Esophagus muscularis mucosa (tissue), 4 donors: ENCODE measurements around the gene ETV6. TPM values are rescaled to one million over a fixed set of nuclear protein-coding genes. Genes with fewer than 3 reads are reported as not detected.
A peak's percentile ranks its signal among the peaks of the same experiment; 100 is the strongest.

Experiments used
- DNase-seq: peaks from one replicate; pipeline ENCODE4 v3.0.0-alpha.2; 2017; ENCODE audit errors: extremely low spot score
- H3K27ac ChIP-seq, 4 donors: fragments of 200-600 bp; sonication (generic); replicated peaks in 1 of 4; 1 replicate in 3 of 4; 2 replicates in 1 of 4; pipeline ENCODE4 v1.5.1; 2016 to 2019; ENCODE audit warnings: mild to moderate bottlenecking in 1 of 4
- H3K27me3 ChIP-seq, 4 donors: fragments of 200-600 bp; sonication (generic); one replicate each; pipeline versions ENCODE4 v1.5.1 to v1.6.0; 2016 to 2019
- H3K36me3 ChIP-seq, 4 donors: fragments of 200-600 bp; sonication (generic); one replicate each; pipeline ENCODE4 v1.5.1; 2016 to 2019
- H3K4me1 ChIP-seq, 4 donors: fragments of 200-600 bp; sonication (generic); one replicate each; pipeline ENCODE4 v1.5.1; 2016 to 2019
- H3K4me3 ChIP-seq, 4 donors: fragments of 200-600 bp; sonication (generic); 1 replicate in 2 of 4; 2 replicates in 2 of 4; pipeline ENCODE4 v1.5.1; 2016 to 2019; ENCODE audit warnings: mild to moderate bottlenecking in 4 of 4, moderate library complexity in 1 of 4
- H3K9me3 ChIP-seq, 4 donors: fragments of 200-600 bp; sonication (generic); 1 replicate in 3 of 4; 2 replicates in 1 of 4; pipeline ENCODE4 v1.5.1; 2016 to 2019
- EP300 ChIP-seq: sonication (generic); formaldehyde crosslinking; IDR thresholded peaks from one replicate; pipeline ENCODE4 v1.6.1; 2017; ENCODE audit warnings: antibody characterized with exemption
- POLR2A ChIP-seq: fragments of 450-650 bp; IDR thresholded peaks from one replicate; pipeline ENCODE4 v1.6.1; 2017; ENCODE audit warnings: antibody characterized with exemption, moderate library complexity, mild to moderate bottlenecking, low read depth
- POLR2AphosphoS5 ChIP-seq, 2 donors: sonication (generic); formaldehyde crosslinking; IDR thresholded peaks; one replicate each; pipeline ENCODE4 v1.6.1; 2017; ENCODE audit warnings: antibody characterized with exemption in 2 of 2
- WGBS: methylation state at CpG from one replicate; pipeline ENCODE4 v1.1.5; 2018; 5-methylcytosine and 5-hydroxymethylcytosine counted together
- intact Hi-C: fragments of 100-400 bp; cut with DNase I; formaldehyde crosslinking; loops from one replicate; pipeline ENCODE4 v1.15.1; 2023
- total RNA-seq, 4 donors: library from RNA; depleted of rRNA; stranded (reverse); fragments of >200 nt; gene quantifications; one replicate each; pipeline versions ENCODE4 v1.1.0 to v1.2.1, GENCODE V29; 2016
- TF ChIP-seq, protein P1 (sequence below), 3 experiments: fragments of 200-600 bp in 2 of 3; fragments of 450-650 bp in 1 of 3; sonication (generic) in 2 of 3; IDR thresholded peaks; one replicate each; pipeline ENCODE4 v1.5.1; 2017 to 2019; ENCODE audit warnings: antibody characterized with exemption in 3 of 3, mild to moderate bottlenecking in 2 of 3, moderate library complexity in 1 of 3

ETV6 gene
- total RNA-seq, 4 donors from 2014 or later = 22.4 to 29.6 (median 25.3) TPM

DNA sequence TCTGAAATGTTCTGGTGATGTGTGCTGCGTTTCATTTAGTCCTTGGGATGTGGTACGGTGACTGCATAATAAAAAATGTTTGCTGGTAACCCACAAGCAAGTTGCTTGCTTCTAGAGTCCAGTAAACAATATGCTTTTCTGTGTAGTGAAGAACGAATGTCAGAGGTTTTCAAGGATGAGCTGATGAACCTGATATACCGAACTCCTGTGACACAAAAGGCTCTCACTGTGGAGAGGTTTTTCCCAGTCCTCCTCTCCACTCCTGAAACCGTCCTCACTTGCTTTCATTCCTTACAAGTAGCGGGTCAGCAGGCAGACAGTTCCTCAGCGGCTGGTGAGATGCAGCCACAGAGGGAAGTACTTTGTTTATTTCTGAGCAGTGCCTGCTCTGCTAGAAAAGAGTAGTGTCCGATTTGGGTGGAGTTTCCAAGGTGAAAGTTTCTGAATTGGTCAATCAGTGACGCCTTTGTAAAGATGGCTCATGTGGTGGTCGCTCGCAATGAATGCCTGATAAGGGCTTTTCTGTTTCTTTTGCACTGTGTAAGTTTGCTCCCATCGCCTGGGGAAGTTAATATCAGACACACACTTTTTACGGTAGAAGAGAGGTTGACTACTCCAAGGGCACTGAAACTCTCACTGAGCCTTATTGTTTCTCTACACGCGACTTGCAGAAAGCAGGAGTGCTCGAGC lies 3.0 kb downstream of the ETV6 start:
- peak; percentile 93 for DNase-seq
- H3K4me3 ChIP-seq = peak overlapping the region; percentile 71 to 88 (median 84)
- H3K27me3 ChIP-seq = no peaks in the 10 kb centered on the region
- intact Hi-C loops = loop anchor here (5.0 to 10.0 kb wide), 4 partner anchors 72 to 210 kb away; no protein-coding TSS in a partner anchor
- H3K27ac ChIP-seq = peak overlapping the region; percentile 90 to 98 (median 98)
- TF ChIP-seq, protein P1, sequence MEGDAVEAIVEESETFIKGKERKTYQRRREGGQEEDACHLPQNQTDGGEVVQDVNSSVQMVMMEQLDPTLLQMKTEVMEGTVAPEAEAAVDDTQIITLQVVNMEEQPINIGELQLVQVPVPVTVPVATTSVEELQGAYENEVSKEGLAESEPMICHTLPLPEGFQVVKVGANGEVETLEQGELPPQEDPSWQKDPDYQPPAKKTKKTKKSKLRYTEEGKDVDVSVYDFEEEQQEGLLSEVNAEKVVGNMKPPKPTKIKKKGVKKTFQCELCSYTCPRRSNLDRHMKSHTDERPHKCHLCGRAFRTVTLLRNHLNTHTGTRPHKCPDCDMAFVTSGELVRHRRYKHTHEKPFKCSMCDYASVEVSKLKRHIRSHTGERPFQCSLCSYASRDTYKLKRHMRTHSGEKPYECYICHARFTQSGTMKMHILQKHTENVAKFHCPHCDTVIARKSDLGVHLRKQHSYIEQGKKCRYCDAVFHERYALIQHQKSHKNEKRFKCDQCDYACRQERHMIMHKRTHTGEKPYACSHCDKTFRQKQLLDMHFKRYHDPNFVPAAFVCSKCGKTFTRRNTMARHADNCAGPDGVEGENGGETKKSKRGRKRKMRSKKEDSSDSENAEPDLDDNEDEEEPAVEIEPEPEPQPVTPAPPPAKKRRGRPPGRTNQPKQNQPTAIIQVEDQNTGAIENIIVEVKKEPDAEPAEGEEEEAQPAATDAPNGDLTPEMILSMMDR (IDR thresholded peaks at IDR 0.05) = no peak
- TF ChIP-seq POLR2AphosphoS5 (IDR thresholded peaks at IDR 0.05) = peak; percentile 73 to 77
- no peaks in the 10 kb centered on the region for H3K9me3 ChIP-seq
- peaks cover 28 to 57% (median 49%) of the 10 kb centered on the region in 4 donors for H3K4me1 ChIP-seq
- WGBS = 10% methylated on average over 16 of the region's 16 CpGs
- no peaks in the 10 kb centered on the region for H3K36me3 ChIP-seq

- no peaks in the 10 kb centered on the region for H3K36me3 ChIP-seq
- peak overlapping the region; percentile 71 to 88 (median 84) for H3K4me3 ChIP-seq
- DNase-seq = no peak
- intact Hi-C loops = loop anchor here (5.0 to 10.0 kb wide), 4 partner anchors 72 to 209 kb away; no protein-coding TSS in a partner anchor
- peak overlapping the region; percentile 90 to 98 (median 98) for H3K27ac ChIP-seq
- H3K27me3 ChIP-seq = no peaks in the 10 kb centered on the region
- peaks cover 33 to 62% (median 56%) of the 10 kb centered on the region in 4 donors for H3K4me1 ChIP-seq
- TF ChIP-seq POLR2AphosphoS5 (IDR thresholded peaks at IDR 0.05) (no peak), POLR2A (no peak), EP300 (no peak)
- TF ChIP-seq, protein P1 (IDR thresholded peaks at IDR 0.05) = no peak
- no peaks in the 10 kb centered on the region for H3K9me3 ChIP-seq
- 20% methylated on average over 7 of the region's 7 CpGs for WGBS
These were observed 3.8 kb downstream of the ETV6 start for GRCh38 chr12:11653215-11653753.

DNA sequence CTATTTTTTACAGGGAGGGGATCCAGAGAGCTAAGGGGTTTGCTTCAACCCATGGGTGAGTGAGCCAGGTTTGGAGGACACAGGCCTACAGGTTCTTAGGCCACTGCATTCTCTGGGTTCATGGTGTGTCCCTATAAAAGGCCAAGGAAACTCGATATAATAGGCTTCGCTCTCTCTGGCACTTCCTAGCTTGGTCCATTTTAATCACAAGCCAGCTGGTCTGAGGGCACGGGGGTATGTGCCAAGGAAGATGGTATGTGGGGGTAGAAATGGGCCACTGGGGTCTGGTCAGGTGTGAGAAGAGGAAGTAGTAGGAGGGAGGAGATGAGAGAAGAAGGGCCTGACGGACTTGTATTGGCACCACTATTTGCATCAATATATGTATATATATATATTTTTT lies 4.9 kb downstream of the ETV6 start:
- Histone ChIP-seq H3K27ac (peak overlapping the region; percentile 90 to 98 (median 98)), H3K9me3 (no peaks in the 10 kb centered on the region), H3K4me3 (no peak overlapping the region), H3K36me3 (no peaks in the 10 kb centered on the region), H3K4me1 (peaks cover 42 to 69% (median 65%) of the 10 kb centered on the region in 4 donors), H3K27me3 (no peaks in the 10 kb centered on the region)
- no peak for TF ChIP-seq EP300
- no peak for TF ChIP-seq POLR2A
- TF ChIP-seq, protein P1 (IDR thresholded peaks at IDR 0.05) = no peak
- TF ChIP-seq POLR2AphosphoS5 (IDR thresholded peaks at IDR 0.05) = no peak
- intact Hi-C loops = loop anchor here (5.0 to 10.0 kb wide), 4 partner anchors 70 to 208 kb away; no protein-coding TSS in a partner anchor
- no peak for DNase-seq
- WGBS = 70% methylated on average over 4 of the region's 4 CpGs

DNA sequence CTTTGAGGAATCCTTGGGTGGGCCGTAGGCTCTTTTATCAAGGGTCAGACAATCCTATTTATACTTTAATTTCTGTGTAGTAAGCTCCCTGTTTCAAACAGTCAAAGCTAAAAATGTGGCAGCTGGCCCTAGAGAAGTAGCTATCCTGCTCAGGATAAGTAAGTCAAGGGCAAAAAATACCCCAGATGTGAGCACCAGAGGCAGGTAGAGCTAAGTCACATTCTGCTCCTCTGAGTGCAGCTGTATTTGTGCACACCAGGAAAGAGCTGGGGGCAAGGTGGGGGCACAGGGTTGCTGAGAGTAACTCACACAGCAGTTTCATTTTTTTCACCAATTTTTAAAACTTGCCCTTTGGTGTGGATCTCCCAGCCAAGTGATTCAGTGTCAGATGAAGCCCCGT lies 5.3 kb downstream of the ETV6 start:
- intact Hi-C loops = loop anchor here (5.0 to 10.0 kb wide), 5 partner anchors 42 to 207 kb away; no protein-coding TSS in a partner anchor
- Histone ChIP-seq H3K27ac (peak overlapping the region; percentile 90 to 98 (median 98)), H3K27me3 (no peaks in the 10 kb centered on the region), H3K36me3 (no peaks in the 10 kb centered on the region), H3K4me3 (no peak overlapping the region), H3K9me3 (no peaks in the 10 kb centered on the region), H3K4me1 (peaks cover 46 to 74% (median 70%) of the 10 kb centered on the region in 4 donors)
- no peak for DNase-seq
- TF ChIP-seq, protein P1 (IDR thresholded peaks at IDR 0.05) = no peak
- TF ChIP-seq POLR2A (no peak), POLR2AphosphoS5 (IDR thresholded peaks at IDR 0.05) (no peak)
- 69% methylated on average over 2 of the region's 2 CpGs for WGBS
